Activated naive CD8-positive, alpha-beta T cell treated with anti-CD3 and anti-CD28 coated beads, Interleukin-2, amount 50 U/mL, for 24 hours (primary cell): Measurements from ENCODE around the gene FADS3.
A peak's percentile ranks its signal among the peaks of the same experiment; 100 is the strongest.

ENCODE experiments used
- ATAC-seq: fragments of 150-1000 bp; cut with Tn5 transposase; one replicate; pipeline ENCODE4 v1.10.0; 2021
- DNase-seq: peaks from one replicate; pipeline ENCODE4 v3.0.0; 2021
- H3K27ac Mint-ChIP-seq: one replicate; pipeline ENCODE4 v1.8.0; 2021; ENCODE audit warnings: mild to moderate bottlenecking, mixed read lengths
- H3K27me3 Mint-ChIP-seq: one replicate; pipeline ENCODE4 v1.8.0; 2021; ENCODE audit warnings: mixed read lengths
- H3K36me3 Mint-ChIP-seq: one replicate; pipeline ENCODE4 v1.8.0; 2021; ENCODE audit warnings: low read depth, mixed read lengths
- H3K4me1 Mint-ChIP-seq: one replicate; pipeline ENCODE4 v1.8.0; 2021; ENCODE audit warnings: mixed read lengths
- H3K4me3 Mint-ChIP-seq: one replicate; pipeline ENCODE4 v1.8.0; 2021; ENCODE audit warnings: mild to moderate bottlenecking, moderate library complexity, mixed read lengths
- H3K9me3 Mint-ChIP-seq: one replicate; pipeline ENCODE4 v1.8.0; 2021; ENCODE audit warnings: mixed read lengths

Gene FADS3

GRCh38 chr11:61908730-61909316 lies 17.5 kb upstream of the FADS3 start:
- ATAC-seq, result no peak
- Mint-ChIP-seq H3K27ac (no peak overlapping the region), H3K4me3 (no peak overlapping the region)

DNA sequence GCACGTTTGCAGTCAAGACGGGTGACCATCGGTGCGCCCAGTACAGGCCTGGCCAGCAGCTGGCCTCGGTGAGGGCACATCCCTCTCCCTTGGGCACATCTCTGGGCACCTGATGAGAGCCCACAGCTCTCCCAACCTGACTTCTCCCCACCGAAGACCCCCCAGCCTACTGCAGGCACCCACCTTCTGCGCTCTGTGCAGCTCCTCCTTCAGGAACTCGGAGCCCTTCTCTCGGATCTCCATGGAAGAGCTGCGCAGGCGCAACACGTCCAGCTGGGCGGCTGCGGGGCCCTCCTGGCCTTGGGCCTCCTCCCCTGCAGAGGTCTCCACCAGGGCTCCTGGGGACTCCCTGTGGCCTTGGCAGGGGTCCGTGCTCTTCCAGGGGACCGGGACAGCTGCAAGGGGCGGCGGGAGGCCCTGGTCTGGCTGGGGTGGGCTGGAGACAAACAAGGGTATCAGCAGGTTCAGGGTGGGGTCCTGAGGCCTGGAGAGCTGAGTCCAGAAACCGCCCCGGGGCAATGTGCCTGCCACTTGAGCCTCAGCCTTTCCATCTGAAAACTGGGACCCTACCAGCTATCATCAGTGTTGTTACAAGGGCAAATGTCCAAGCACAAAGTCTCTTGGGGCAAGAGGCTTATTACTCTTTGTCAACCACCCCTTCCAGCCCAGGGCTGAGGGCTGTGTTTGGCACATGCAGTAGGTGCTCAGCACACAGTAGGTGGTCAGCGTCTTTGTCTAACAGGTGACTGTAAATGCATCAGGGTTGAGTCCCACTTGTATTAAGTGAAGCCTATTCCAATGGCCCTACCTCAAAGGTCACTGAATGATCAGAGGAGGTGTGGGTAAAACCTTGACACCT lies 16.8 kb upstream of the FADS3 start:
- H3K4me3 Mint-ChIP-seq, result no peak overlapping the region
- H3K4me1 Mint-ChIP-seq, result no peaks in the 10 kb centered on the region
- ATAC-seq (no peak), DNase-seq (no peak)
- H3K27me3 Mint-ChIP-seq, result peaks cover 4% of the 10 kb centered on the region
- H3K9me3 Mint-ChIP-seq, result no peaks in the 10 kb centered on the region
- no peaks in the 10 kb centered on the region for H3K36me3 Mint-ChIP-seq
- H3K27ac Mint-ChIP-seq, result no peak overlapping the region

More at GRCh38 chr11:61908730-61909316, 17.5 kb upstream of the FADS3 start:
- Mint-ChIP-seq H3K27me3 (peaks cover 5% of the 10 kb centered on the region), H3K36me3 (no peaks in the 10 kb centered on the region), H3K4me1 (no peaks in the 10 kb centered on the region), H3K9me3 (no peaks in the 10 kb centered on the region)
- no peak for DNase-seq

GRCh38 chr11:61907282-61907681 lies 15.9 kb upstream of the FADS3 start:
- ATAC-seq (no peak), DNase-seq (no peak)
- H3K36me3 Mint-ChIP-seq, result no peaks in the 10 kb centered on the region
- no peaks in the 10 kb centered on the region for H3K27me3 Mint-ChIP-seq
- H3K4me1 Mint-ChIP-seq, result no peaks in the 10 kb centered on the region
- H3K4me3 Mint-ChIP-seq, result no peak overlapping the region
- H3K9me3 Mint-ChIP-seq, result no peaks in the 10 kb centered on the region
- no peak overlapping the region for H3K27ac Mint-ChIP-seq

DNA sequence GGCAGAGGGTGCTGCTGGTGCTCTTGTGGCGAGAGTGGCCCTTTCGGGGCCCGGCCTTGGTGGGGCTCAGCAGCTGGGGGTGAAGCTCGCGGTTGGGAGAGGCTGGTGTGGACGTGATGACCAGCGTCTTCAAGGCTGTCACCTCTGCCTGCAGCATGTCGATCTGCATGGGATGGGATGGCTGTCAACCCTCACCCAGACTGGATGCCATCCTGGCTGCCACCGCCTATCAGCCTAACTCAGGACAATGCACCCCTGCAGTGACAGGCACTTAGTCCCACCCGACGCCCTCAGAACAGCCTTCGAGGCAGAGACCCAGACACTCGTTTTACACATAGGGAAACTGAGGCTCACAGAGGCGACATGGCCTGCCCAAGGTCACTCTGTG lies 15.2 kb upstream of the FADS3 start:
- Mint-ChIP-seq H3K27ac (no peak overlapping the region), H3K4me1 (no peaks in the 10 kb centered on the region), H3K9me3 (no peaks in the 10 kb centered on the region), H3K36me3 (no peaks in the 10 kb centered on the region), H3K27me3 (no peaks in the 10 kb centered on the region), H3K4me3 (no peak overlapping the region)
- DNase-seq (no peak), ATAC-seq (no peak)

DNA sequence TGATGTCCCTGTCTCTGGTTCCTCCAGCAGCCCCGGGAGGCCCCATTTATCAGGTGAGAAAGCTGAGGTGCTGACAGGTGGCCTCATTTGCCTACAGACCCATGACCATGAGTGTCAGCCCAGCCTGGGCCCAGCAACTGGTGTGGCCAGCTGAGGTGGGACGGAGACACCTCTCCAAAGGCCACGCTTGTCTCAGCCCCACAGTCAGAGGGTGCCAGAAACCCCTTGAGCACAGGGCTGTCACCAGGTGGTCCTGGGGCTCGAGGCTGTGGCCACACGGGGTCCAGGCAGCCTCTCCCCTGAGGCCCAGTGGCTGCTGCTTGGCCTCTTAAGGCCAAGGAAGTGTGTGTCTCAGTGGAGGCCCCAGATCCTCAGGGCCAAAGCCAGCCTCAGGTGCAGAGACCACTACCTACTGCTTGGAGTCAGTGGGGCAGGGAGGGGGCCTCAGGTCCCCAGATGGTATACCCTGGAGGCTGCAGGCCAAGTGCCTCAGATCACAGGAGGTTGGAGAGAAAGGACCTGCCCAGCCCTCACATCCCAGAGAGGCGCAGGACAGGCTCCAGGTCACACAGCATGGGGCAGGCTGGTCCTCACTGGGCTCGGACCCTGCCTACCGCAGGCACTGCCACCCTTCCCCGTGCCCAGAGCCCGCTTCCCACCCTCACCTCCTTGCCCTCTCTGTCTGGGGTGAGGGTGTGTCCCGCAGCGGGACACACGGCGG lies 14.6 kb upstream of the FADS3 start:
- ATAC-seq (no peak), DNase-seq (no peak)
- Mint-ChIP-seq H3K27me3 (no peaks in the 10 kb centered on the region), H3K36me3 (no peaks in the 10 kb centered on the region), H3K4me3 (no peak overlapping the region), H3K4me1 (no peaks in the 10 kb centered on the region), H3K27ac (no peak overlapping the region), H3K9me3 (no peaks in the 10 kb centered on the region)

GRCh38 chr11:61905067-61905696 lies 13.8 kb upstream of the FADS3 start:
- no peaks in the 10 kb centered on the region for H3K36me3 Mint-ChIP-seq
- DNase-seq, result no peak
- no peaks in the 10 kb centered on the region for H3K27me3 Mint-ChIP-seq
- H3K4me3 Mint-ChIP-seq, result no peak overlapping the region
- no peaks in the 10 kb centered on the region for H3K4me1 Mint-ChIP-seq
- H3K9me3 Mint-ChIP-seq, result no peaks in the 10 kb centered on the region
- no peak for ATAC-seq
- no peak overlapping the region for H3K27ac Mint-ChIP-seq

DNA sequence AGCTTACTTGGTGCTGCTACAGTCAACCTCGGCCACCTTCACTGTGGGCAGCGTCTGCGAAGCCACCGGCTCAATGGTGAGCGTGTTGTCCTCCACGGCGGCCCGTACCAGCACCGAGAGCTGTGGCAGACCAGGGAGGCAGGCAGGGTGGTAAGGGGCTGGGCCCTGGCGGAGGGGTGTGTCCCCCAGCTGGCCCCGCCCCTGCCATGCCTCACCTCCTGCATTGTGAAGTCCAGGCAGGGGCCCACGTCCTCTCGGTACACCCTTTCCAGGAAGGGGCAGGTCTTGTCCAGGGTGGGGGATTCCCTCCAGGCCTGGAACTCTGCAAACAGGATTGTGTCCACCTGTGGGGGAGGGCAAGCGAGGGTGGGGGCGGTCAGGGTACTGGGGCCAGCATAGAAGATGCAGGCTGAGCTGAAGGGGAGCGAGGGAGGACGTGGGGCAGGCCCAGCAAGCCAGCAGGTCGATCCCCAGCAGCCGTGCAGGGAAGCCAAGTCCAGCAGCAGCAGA lies 13.2 kb upstream of the FADS3 start:
- DNase-seq, result no peak
- Mint-ChIP-seq H3K27ac (no peak overlapping the region), H3K27me3 (no peaks in the 10 kb centered on the region), H3K36me3 (no peaks in the 10 kb centered on the region), H3K9me3 (no peaks in the 10 kb centered on the region), H3K4me3 (no peak overlapping the region), H3K4me1 (no peaks in the 10 kb centered on the region)
- no peak for ATAC-seq

- Mint-ChIP-seq H3K36me3 (no peaks in the 10 kb centered on the region), H3K9me3 (no peaks in the 10 kb centered on the region), H3K4me3 (no peak overlapping the region), H3K27ac (no peak overlapping the region), H3K27me3 (no peaks in the 10 kb centered on the region), H3K4me1 (peaks cover 4% of the 10 kb centered on the region)
- DNase-seq (no peak), ATAC-seq (no peak)
These were observed 12.5 kb upstream of the FADS3 start for GRCh38 chr11:61903845-61904244.

DNA sequence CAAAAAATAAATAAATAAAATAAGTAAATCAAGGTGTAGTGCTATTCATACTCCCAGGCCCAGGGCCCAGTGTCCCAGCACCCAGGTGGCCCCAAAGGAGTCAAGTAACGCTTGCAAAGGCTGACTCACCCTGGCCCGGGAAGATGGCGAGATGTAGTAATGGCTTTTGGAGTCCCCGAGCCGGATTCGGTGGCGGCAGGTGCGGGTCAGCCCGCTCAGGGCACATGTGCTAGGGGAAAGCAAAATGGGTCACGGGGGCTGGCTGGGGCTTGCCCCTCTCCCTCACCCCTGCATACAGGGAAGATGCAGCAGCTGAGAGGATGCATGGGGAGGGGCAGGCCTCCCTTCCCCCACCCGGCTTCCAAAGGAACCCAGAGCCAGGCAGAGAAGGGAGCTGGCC lies 11.0 kb upstream of the FADS3 start:
- DNase-seq (no peak), ATAC-seq (no peak)
- Mint-ChIP-seq H3K4me3 (no peak overlapping the region), H3K27ac (no peak overlapping the region), H3K4me1 (peaks cover 4% of the 10 kb centered on the region), H3K9me3 (no peaks in the 10 kb centered on the region), H3K36me3 (no peaks in the 10 kb centered on the region), H3K27me3 (no peaks in the 10 kb centered on the region)

- Mint-ChIP-seq H3K4me3 (no peak overlapping the region), H3K27me3 (no peaks in the 10 kb centered on the region), H3K4me1 (peaks cover 4% of the 10 kb centered on the region), H3K36me3 (no peaks in the 10 kb centered on the region), H3K27ac (no peak overlapping the region), H3K9me3 (no peaks in the 10 kb centered on the region)
- no peak for DNase-seq
- ATAC-seq, result no peak
These were observed 10.1 kb upstream of the FADS3 start for GRCh38 chr11:61901397-61901796.

GRCh38 chr11:61900251-61900650 lies 8.9 kb upstream of the FADS3 start:
- Mint-ChIP-seq H3K27me3 (no peaks in the 10 kb centered on the region), H3K4me1 (peaks cover 4% of the 10 kb centered on the region), H3K9me3 (no peaks in the 10 kb centered on the region), H3K27ac (no peak overlapping the region), H3K36me3 (no peaks in the 10 kb centered on the region), H3K4me3 (no peak overlapping the region)
- DNase-seq (no peak), ATAC-seq (no peak)

GRCh38 chr11:61899146-61899841 lies 7.9 kb upstream of the FADS3 start:
- peak; percentile 95 for DNase-seq
- peaks cover 4% of the 10 kb centered on the region for H3K4me1 Mint-ChIP-seq
- no peaks in the 10 kb centered on the region for H3K27me3 Mint-ChIP-seq
- H3K9me3 Mint-ChIP-seq, result no peaks in the 10 kb centered on the region
- no peak overlapping the region for H3K4me3 Mint-ChIP-seq
- no peak overlapping the region for H3K27ac Mint-ChIP-seq
- peak; percentile 89 for ATAC-seq
- H3K36me3 Mint-ChIP-seq, result no peaks in the 10 kb centered on the region

DNA sequence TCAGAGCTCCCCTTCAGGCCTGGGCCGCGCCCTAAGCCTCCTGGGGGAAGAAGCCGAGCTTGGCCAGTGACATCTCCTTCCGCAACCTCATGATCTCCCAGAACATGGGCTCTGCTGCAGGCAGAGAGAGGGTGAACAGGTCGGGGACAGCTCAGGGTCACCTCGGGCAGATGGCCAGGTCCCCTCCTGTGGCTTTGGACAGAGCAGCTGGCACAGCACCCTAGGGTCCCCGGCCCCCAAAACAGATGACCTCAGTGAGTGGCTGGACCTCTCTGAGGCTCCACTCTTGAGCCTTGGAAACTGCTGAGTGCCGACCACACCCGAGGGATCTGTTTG lies 6.9 kb upstream of the FADS3 start:
- Mint-ChIP-seq H3K9me3 (no peaks in the 10 kb centered on the region), H3K36me3 (no peaks in the 10 kb centered on the region), H3K4me3 (no peak overlapping the region), H3K4me1 (peaks cover 7% of the 10 kb centered on the region), H3K27ac (no peak overlapping the region), H3K27me3 (no peaks in the 10 kb centered on the region)
- DNase-seq (no peak), ATAC-seq (no peak)
